Mesenchymal stem cell (in vitro differentiated cells and primary cell): ENCODE results near the gene MCTP2.

Experiments
- DNase-seq: peaks from one replicate; pipeline ENCODE4 v3.0.0-alpha.2; 2013
- H2AFZ ChIP-seq: one replicate; pipeline ENCODE4 v1.6.1; 2013; ENCODE audit warnings: low read depth, mild to moderate bottlenecking, control low read depth, inconsistent platforms, low read length, moderate library complexity
- H2AK5ac ChIP-seq: 2 replicates; pipeline ENCODE4 v1.6.1; 2013; ENCODE audit warnings: low read length, moderate library complexity, mild to moderate bottlenecking, inconsistent platforms; ENCODE audit not compliant: severe bottlenecking
- H2BK120ac ChIP-seq: one replicate; pipeline ENCODE4 v1.6.1; 2013; ENCODE audit warnings: low read depth, mild to moderate bottlenecking, inconsistent platforms, low read length, moderate library complexity
- H2BK12ac ChIP-seq, 2 experiments: one replicate each; pipeline ENCODE4 v1.6.1; 2013; ENCODE audit warnings: inconsistent platforms in 2 of 2, low read length in 2 of 2, mild to moderate bottlenecking in 2 of 2, moderate library complexity in 2 of 2, control low read depth in 1 of 2
- H2BK15ac ChIP-seq: one replicate; pipeline ENCODE4 v1.6.1; 2013; ENCODE audit warnings: mild to moderate bottlenecking, low read depth, inconsistent platforms; ENCODE audit not compliant: poor library complexity, severe bottlenecking
- H2BK5ac ChIP-seq: 2 replicates; pipeline ENCODE4 v1.6.1; 2013; ENCODE audit warnings: low read depth, mild to moderate bottlenecking, low read length, control low read depth, inconsistent platforms; ENCODE audit not compliant: poor library complexity, severe bottlenecking
- H3K14ac ChIP-seq, 2 experiments: one replicate each; pipeline ENCODE4 v1.6.1; 2013; ENCODE audit warnings: inconsistent platforms in 2 of 2, low read length in 2 of 2, control low read depth in 1 of 2, mild to moderate bottlenecking in 1 of 2, moderate library complexity in 1 of 2
- H3K18ac ChIP-seq, 2 experiments: one replicate each; pipeline ENCODE4 v1.6.1; 2013; ENCODE audit warnings: inconsistent platforms in 2 of 2, low read length in 2 of 2, control low read depth in 1 of 2, low read depth in 1 of 2, mild to moderate bottlenecking in 1 of 2
- H3K23ac ChIP-seq, 2 experiments: one replicate each; pipeline ENCODE4 v1.6.1; 2013; ENCODE audit warnings: inconsistent platforms in 2 of 2, low read length in 2 of 2, mild to moderate bottlenecking in 2 of 2, moderate library complexity in 2 of 2, control low read depth in 1 of 2
- H3K27ac ChIP-seq: 2 replicates; pipeline ENCODE4 v1.5.1; 2013; ENCODE audit warnings: mild to moderate bottlenecking, moderate library complexity, low read length, control low read depth, inconsistent platforms; ENCODE audit not compliant: poor library complexity, severe bottlenecking
- H3K27me3 ChIP-seq, 2 experiments: 2 replicates each; pipeline versions ENCODE4 v1.6.1 to v1.7.0; 2013; ENCODE audit warnings: low read length in 2 of 2, mild to moderate bottlenecking in 2 of 2, moderate library complexity in 2 of 2, control low read depth in 1 of 2, inconsistent platforms in 1 of 2; ENCODE audit not compliant: control insufficient read depth in 1 of 2, insufficient read depth in 1 of 2
- H3K36me3 ChIP-seq, 2 experiments: 2 replicates each; pipeline versions ENCODE4 v1.6.1 to v1.7.0; 2013; ENCODE audit warnings: low read length in 2 of 2, control low read depth in 1 of 2, inconsistent platforms in 1 of 2, low read depth in 1 of 2, mild to moderate bottlenecking in 1 of 2; ENCODE audit not compliant: insufficient read depth in 2 of 2, control insufficient read depth in 1 of 2
- H3K4ac ChIP-seq, 2 experiments: one replicate each; pipeline ENCODE4 v1.6.1; 2013; ENCODE audit warnings: inconsistent platforms in 2 of 2, low read length in 2 of 2, mild to moderate bottlenecking in 2 of 2, moderate library complexity in 2 of 2, control low read depth in 1 of 2, low read depth in 1 of 2
- H3K4me1 ChIP-seq: 2 replicates; pipeline ENCODE4 v1.6.1; 2013; ENCODE audit warnings: low read depth, low read length, control low read depth; ENCODE audit not compliant: control insufficient read depth, insufficient read depth
- H3K4me2 ChIP-seq: 2 replicates; pipeline ENCODE4 v1.6.1; 2013; ENCODE audit warnings: low read length, mild to moderate bottlenecking, inconsistent platforms; ENCODE audit not compliant: poor library complexity, severe bottlenecking
- H3K4me3 ChIP-seq, 2 experiments: 2 replicates each; pipeline versions ENCODE4 v1.5.1 to v1.7.0; 2013; ENCODE audit warnings: low read length in 2 of 2, mild to moderate bottlenecking in 2 of 2, control low read depth in 1 of 2, low read depth in 1 of 2; ENCODE audit not compliant: insufficient read depth in 1 of 2
- H3K79me1 ChIP-seq: replicated peaks from 2 replicates; pipeline ENCODE4 v1.6.1; 2013; ENCODE audit warnings: mild to moderate bottlenecking, control low read depth, low read length, inconsistent platforms; ENCODE audit not compliant: poor library complexity, severe bottlenecking
- H3K9ac ChIP-seq: 2 replicates; pipeline ENCODE4 v1.7.0; 2013; ENCODE audit warnings: mild to moderate bottlenecking, low read length, moderate library complexity
- H3K9me3 ChIP-seq: 2 replicates; pipeline ENCODE4 v1.7.0; 2013; ENCODE audit warnings: mild to moderate bottlenecking, low read length; ENCODE audit not compliant: control insufficient read depth
- H4K8ac ChIP-seq: one replicate; pipeline ENCODE4 v1.6.1; 2013; ENCODE audit warnings: inconsistent platforms, mild to moderate bottlenecking, low read length, moderate library complexity
- H4K91ac ChIP-seq: one replicate; pipeline ENCODE4 v1.6.1; 2013; ENCODE audit warnings: mild to moderate bottlenecking, low read length, inconsistent platforms
- WGBS: methylation state at CpG from one replicate; pipeline ENCODE4 v1.1.7; 2013; ENCODE audit warnings: mixed read lengths; 5-methylcytosine and 5-hydroxymethylcytosine counted together

Gene MCTP2

GRCh38 chr15:94199725-94200124 lies 31.6 kb upstream of the MCTP2 start:
- Histone ChIP-seq H2AFZ (no peak overlapping the region), H2BK12ac (peak overlapping the region in 1 of 2 experiments; percentile 42), H3K27me3 (no peaks in the 10 kb centered on the region), H3K4me3 (no peak overlapping the region), H3K14ac (no peak overlapping the region), H2BK15ac (no peak overlapping the region), H4K91ac (no peak overlapping the region), H3K36me3 (no peaks in the 10 kb centered on the region), H3K23ac (no peak overlapping the region), H3K79me1 (no peaks in the 10 kb centered on the region), H3K4ac (peak overlapping the region in 1 of 2 experiments; percentile 77), H2BK5ac (no peak overlapping the region), H3K9me3 (no peaks in the 10 kb centered on the region), H2BK120ac (peak overlapping the region; percentile 44), H3K9ac (no peak overlapping the region), H3K27ac (no peak overlapping the region), H3K4me2 (no peak overlapping the region), H4K8ac (no peak overlapping the region), H2AK5ac (no peak overlapping the region), H3K4me1 (peaks cover 2% of the 10 kb centered on the region), H3K18ac (peak overlapping the region; percentile 16 to 71)
- 97% methylated on average over 2 of the region's 3 CpGs for WGBS
- no peak for DNase-seq

- 89% methylated on average over 2 of the region's 3 CpGs for WGBS
- Histone ChIP-seq H3K4ac (no peak overlapping the region), H2AFZ (no peak overlapping the region), H3K18ac (no peak overlapping the region), H3K27me3 (no peaks in the 10 kb centered on the region), H3K9me3 (no peaks in the 10 kb centered on the region), H2BK120ac (no peak overlapping the region), H3K4me3 (no peak overlapping the region), H2BK12ac (no peak overlapping the region), H2BK5ac (no peak overlapping the region), H2BK15ac (no peak overlapping the region), H3K9ac (no peak overlapping the region), H4K91ac (no peak overlapping the region), H3K27ac (no peak overlapping the region), H3K14ac (no peak overlapping the region), H3K4me2 (no peak overlapping the region), H4K8ac (peak overlapping the region; percentile 67), H3K79me1 (no peaks in the 10 kb centered on the region), H3K4me1 (no peaks in the 10 kb centered on the region), H2AK5ac (no peak overlapping the region), H3K23ac (no peak overlapping the region), H3K36me3 (no peaks in the 10 kb centered on the region)
- no peak for DNase-seq
These were observed 28.1 kb upstream of the MCTP2 start for GRCh38 chr15:94203306-94203705.

- H2BK12ac ChIP-seq: no peak overlapping the region
- H3K4me2 ChIP-seq: no peak overlapping the region
- H2AFZ ChIP-seq: no peak overlapping the region
- H3K9me3 ChIP-seq: no peaks in the 10 kb centered on the region
- H4K91ac ChIP-seq: no peak overlapping the region
- H3K4ac ChIP-seq: no peak overlapping the region
- no peak overlapping the region for H2BK120ac ChIP-seq
- no peaks in the 10 kb centered on the region for H3K79me1 ChIP-seq
- peak; percentile 99 for DNase-seq
- H3K9ac ChIP-seq: no peak overlapping the region
- H3K36me3 ChIP-seq: no peaks in the 10 kb centered on the region
- H3K27me3 ChIP-seq: no peaks in the 10 kb centered on the region
- 25% methylated on average over 7 of the region's 7 CpGs for WGBS
- H3K4me3 ChIP-seq: no peak overlapping the region
- no peak overlapping the region for H4K8ac ChIP-seq
- no peak overlapping the region for H3K27ac ChIP-seq
- H2BK15ac ChIP-seq: no peak overlapping the region
- H3K23ac ChIP-seq: no peak overlapping the region
- H3K14ac ChIP-seq: no peak overlapping the region
- peak overlapping the region in 1 of 2 experiments; percentile 7 for H3K18ac ChIP-seq
- H3K4me1 ChIP-seq: no peaks in the 10 kb centered on the region
- H2BK5ac ChIP-seq: no peak overlapping the region
- no peak overlapping the region for H2AK5ac ChIP-seq
These were observed 26.0 kb upstream of the MCTP2 start for GRCh38 chr15:94205366-94205765.

GRCh38 chr15:94206463-94207167 lies 24.7 kb upstream of the MCTP2 start:
- no peaks in the 10 kb centered on the region for H3K36me3 ChIP-seq

More at GRCh38 chr15:94206463-94207167, 24.7 kb upstream of the MCTP2 start:
- H3K14ac ChIP-seq: no peak overlapping the region
- H2BK5ac ChIP-seq: no peak overlapping the region
- no peak overlapping the region for H2BK15ac ChIP-seq
- peak overlapping the region; percentile 69 to 80 for H2BK12ac ChIP-seq
- H3K4me1 ChIP-seq: no peaks in the 10 kb centered on the region
- peak; percentile 99 for DNase-seq
- no peak overlapping the region for H2AK5ac ChIP-seq
- no peak overlapping the region for H2AFZ ChIP-seq
- WGBS: 44% methylated on average over 7 of the region's 11 CpGs
- H4K91ac ChIP-seq: peak overlapping the region; percentile 70
- H3K9me3 ChIP-seq: no peaks in the 10 kb centered on the region
- H3K79me1 ChIP-seq: no peaks in the 10 kb centered on the region
- H3K4ac ChIP-seq: peak overlapping the region; percentile 79 to 92
- no peaks in the 10 kb centered on the region for H3K27me3 ChIP-seq
- H3K4me2 ChIP-seq: no peak overlapping the region
- peak overlapping the region; percentile 89 for H2BK120ac ChIP-seq
- H3K23ac ChIP-seq: no peak overlapping the region
- no peak overlapping the region for H3K27ac ChIP-seq
- H4K8ac ChIP-seq: peak overlapping the region; percentile 59
- peak overlapping the region; percentile 80 to 86 for H3K18ac ChIP-seq
- H3K4me3 ChIP-seq: no peak overlapping the region
- H3K9ac ChIP-seq: no peak overlapping the region
